Lower leg skin (tissue), 3 donors: Measurements from ENCODE around the gene SRGAP1.

ENCODE experiments used
- POLR2A ChIP-seq, 2 donors: fragments of 450-650 bp; IDR thresholded peaks; one replicate each; pipeline ENCODE4 v1.6.1; 2016 to 2017; ENCODE audit warnings: antibody characterized with exemption in 2 of 2, mild to moderate bottlenecking in 1 of 2, moderate library complexity in 1 of 2
- TF ChIP-seq, protein P1 (sequence below), 3 donors: fragments of 450-650 bp; IDR thresholded peaks; one replicate each; pipeline ENCODE4 v1.5.1; 2016; ENCODE audit warnings: antibody characterized with exemption in 3 of 3, mild to moderate bottlenecking in 3 of 3, moderate library complexity in 2 of 3

DNA sequence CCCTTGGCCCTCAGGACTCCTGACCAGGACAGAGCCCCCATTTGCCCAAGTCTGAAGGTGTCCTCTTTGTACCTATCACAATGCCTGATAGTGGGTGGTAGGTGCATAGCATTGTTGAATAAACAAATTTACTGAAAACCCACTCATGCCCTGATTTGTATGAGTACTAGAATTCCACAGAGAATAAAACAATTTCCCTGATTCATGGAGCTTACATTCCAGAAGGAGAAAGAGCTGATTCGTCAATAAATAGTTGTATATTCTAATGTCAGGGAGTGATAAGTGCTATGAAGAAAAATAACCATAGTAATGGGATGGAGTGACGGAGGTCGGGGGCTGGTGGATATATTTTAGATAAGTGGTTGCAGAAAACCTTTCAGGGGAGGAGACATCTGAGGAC is 117.0 kb downstream of the SRGAP1 start:
- TF ChIP-seq POLR2A (IDR thresholded peaks at IDR 0.05), result no peak
- TF ChIP-seq, protein P1, sequence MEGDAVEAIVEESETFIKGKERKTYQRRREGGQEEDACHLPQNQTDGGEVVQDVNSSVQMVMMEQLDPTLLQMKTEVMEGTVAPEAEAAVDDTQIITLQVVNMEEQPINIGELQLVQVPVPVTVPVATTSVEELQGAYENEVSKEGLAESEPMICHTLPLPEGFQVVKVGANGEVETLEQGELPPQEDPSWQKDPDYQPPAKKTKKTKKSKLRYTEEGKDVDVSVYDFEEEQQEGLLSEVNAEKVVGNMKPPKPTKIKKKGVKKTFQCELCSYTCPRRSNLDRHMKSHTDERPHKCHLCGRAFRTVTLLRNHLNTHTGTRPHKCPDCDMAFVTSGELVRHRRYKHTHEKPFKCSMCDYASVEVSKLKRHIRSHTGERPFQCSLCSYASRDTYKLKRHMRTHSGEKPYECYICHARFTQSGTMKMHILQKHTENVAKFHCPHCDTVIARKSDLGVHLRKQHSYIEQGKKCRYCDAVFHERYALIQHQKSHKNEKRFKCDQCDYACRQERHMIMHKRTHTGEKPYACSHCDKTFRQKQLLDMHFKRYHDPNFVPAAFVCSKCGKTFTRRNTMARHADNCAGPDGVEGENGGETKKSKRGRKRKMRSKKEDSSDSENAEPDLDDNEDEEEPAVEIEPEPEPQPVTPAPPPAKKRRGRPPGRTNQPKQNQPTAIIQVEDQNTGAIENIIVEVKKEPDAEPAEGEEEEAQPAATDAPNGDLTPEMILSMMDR (IDR thresholded peaks at IDR 0.05), result no peak
